Activated T-cell treated with anti-CD3 and anti-CD28 coated beads for 48 hours (primary cell): ENCODE measurements around the gene RHOA.

ENCODE experiments used
- DNase-seq: peaks from one replicate; pipeline ENCODE4 v3.0.0-alpha.2; 2020; ENCODE audit warnings: low read depth

Gene RHOA

GRCh38 chr3:49324768-49325167 lies 87.0 kb downstream of the RHOA start:
- DNase-seq, result no peak

GRCh38 chr3:49316696-49317457 lies 94.9 kb downstream of the RHOA start:
- DNase-seq, result no peak

- no peak for DNase-seq
These were observed 97.7 kb downstream of the RHOA start for GRCh38 chr3:49313896-49314688.

- no peak for DNase-seq
These were observed 100.5 kb downstream of the RHOA start for GRCh38 chr3:49311283-49311682.

DNA sequence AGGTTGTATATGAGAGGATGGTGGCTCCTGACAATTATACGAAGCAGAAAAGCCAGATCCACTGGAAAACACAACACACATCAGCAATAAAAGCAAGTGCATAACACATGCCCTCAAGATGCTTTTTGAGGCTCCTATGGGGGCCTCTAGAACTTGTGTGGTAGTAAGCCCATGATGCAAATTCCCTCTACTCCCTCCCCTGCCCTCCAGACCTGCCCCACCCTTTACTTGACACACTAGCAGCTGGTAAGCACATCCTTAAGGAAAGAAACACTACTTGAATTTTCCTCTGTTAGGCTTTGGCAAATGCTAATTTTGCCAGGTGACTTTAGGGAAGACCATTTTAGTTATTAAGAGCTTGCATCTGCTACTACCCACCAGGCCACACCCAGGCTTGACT lies 101.1 kb downstream of the RHOA start:
- no peak for DNase-seq
